GM12874 (cell line): Measurements from ENCODE around the gene U2AF1L4.

Experiments used
- CTCF ChIP-seq: IDR thresholded peaks from 2 replicates; pipeline ENCODE4 v1.5.1; 2011; ENCODE audit warnings: low read depth, mild to moderate bottlenecking, control low read depth, low read length, moderate library complexity; ENCODE audit not compliant: insufficient read depth

Gene U2AF1L4

GRCh38 chr19:35777961-35778360 lies 32.7 kb upstream of the U2AF1L4 start:
- TF ChIP-seq CTCF, result no peak

GRCh38 chr19:35777086-35777841 lies 32.0 kb upstream of the U2AF1L4 start:
- TF ChIP-seq CTCF, result no peak

GRCh38 chr19:35776102-35776788 lies 31.0 kb upstream of the U2AF1L4 start:
- no peak for TF ChIP-seq CTCF

GRCh38 chr19:35775298-35776101 lies 30.3 kb upstream of the U2AF1L4 start, which contains the start of gene ARHGAP33:
ARHGAP33 (plus strand) TSS chr19:35775564; CDS start chr19:35775659, 95 bp downstream.
- no peak for TF ChIP-seq CTCF

- TF ChIP-seq CTCF, result no peak
Observed at GRCh38 chr19:35775046-35775297, 29.8 kb upstream of the U2AF1L4 start.

- no peak for TF ChIP-seq CTCF
Observed at GRCh38 chr19:35774274-35775045, 29.2 kb upstream of the U2AF1L4 start.
